Astrocyte (in vitro differentiated cells and primary cell): ENCODE data around the gene NAT8.

ENCODE experiments used
- CTCF ChIP-seq: IDR thresholded peaks from 2 replicates; pipeline ENCODE4 v1.5.1; 2011; ENCODE audit warnings: low read depth, mild to moderate bottlenecking, inconsistent platforms, low read length, moderate library complexity; ENCODE audit not compliant: insufficient read depth
- EZH2 ChIP-seq: IDR thresholded peaks from 2 replicates; pipeline ENCODE4 v1.6.1; 2012; ENCODE audit warnings: mild to moderate bottlenecking, low read length, inconsistent platforms; ENCODE audit not compliant: insufficient read depth

- TF ChIP-seq CTCF (no peak), EZH2 (no peak)
Measured at GRCh38 chr2:73651591-73652230, 9.5 kb upstream of the NAT8 start.
